ENCODE data around the gene AK9.

DNA sequence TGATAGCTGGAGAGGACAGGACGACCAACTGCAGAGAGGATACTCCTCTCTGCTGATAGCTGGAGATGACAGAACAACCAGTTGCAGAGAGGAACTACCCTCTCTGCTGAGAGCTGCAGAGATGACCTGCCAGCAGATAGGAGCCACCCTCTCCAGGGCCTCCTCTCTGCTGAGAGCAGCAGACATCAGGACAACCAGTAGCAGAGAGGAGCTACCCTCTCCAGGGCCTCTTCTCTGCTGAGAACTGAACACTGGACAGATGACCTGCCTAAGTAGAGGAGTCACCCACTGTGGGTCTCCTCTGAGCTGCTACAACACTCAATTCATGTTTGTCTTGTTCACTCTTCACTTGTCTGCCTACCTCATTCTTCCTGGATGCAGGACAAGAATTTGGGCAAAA, 180.6 kb downstream of the AK9 start:
- TF ChIP-seq EZH2 (IDR thresholded peaks at IDR 0.05; ENCODE audit: borderline replicate concordance, low read depth, low read length, severe bottlenecking), result no peak
- TF ChIP-seq, protein P1, sequence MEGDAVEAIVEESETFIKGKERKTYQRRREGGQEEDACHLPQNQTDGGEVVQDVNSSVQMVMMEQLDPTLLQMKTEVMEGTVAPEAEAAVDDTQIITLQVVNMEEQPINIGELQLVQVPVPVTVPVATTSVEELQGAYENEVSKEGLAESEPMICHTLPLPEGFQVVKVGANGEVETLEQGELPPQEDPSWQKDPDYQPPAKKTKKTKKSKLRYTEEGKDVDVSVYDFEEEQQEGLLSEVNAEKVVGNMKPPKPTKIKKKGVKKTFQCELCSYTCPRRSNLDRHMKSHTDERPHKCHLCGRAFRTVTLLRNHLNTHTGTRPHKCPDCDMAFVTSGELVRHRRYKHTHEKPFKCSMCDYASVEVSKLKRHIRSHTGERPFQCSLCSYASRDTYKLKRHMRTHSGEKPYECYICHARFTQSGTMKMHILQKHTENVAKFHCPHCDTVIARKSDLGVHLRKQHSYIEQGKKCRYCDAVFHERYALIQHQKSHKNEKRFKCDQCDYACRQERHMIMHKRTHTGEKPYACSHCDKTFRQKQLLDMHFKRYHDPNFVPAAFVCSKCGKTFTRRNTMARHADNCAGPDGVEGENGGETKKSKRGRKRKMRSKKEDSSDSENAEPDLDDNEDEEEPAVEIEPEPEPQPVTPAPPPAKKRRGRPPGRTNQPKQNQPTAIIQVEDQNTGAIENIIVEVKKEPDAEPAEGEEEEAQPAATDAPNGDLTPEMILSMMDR (IDR thresholded peaks at IDR 0.05; ENCODE audit: borderline replicate concordance, extremely low read depth, low read length, poor library complexity, severe bottlenecking), result no peak

All from DND-41 (cell line).